A673 (cell line): Measurements from ENCODE around the gene RALBP1. TPM values are rescaled to one million over a fixed set of nuclear protein-coding genes. Genes with fewer than 3 reads are reported as not detected.

ENCODE experiments used
- BruUV-seq: library from RNA; stranded (reverse); fragments of 400-500 nt; replicated peaks from 2 replicates; lab custom pipeline; 2021; lab: Mats Ljungman, UMichigan
- CTCF ChIA-PET: fragments of 300-600 bp; sonication (Branson Sonifier 250); formaldehyde crosslinking; loops from one replicate; lab custom pipeline; 2022; ENCODE audit warnings: antibody characterized with exemption; lab: Charles Lee
- POLR2A ChIA-PET: fragments of 300-600 bp; sonication (Branson Sonifier 250); formaldehyde crosslinking; loops from one replicate; lab custom pipeline; 2022; ENCODE audit warnings: antibody characterized with exemption; ENCODE audit not compliant: low non-redundant PET; lab: Charles Lee
- DNase-seq: peaks from one replicate; pipeline ENCODE4 v3.0.0-alpha.2; 2015; ENCODE audit warnings: low spot score
- H3K27ac ChIP-seq: fragments of 200-600 bp; sonication (generic); 2 replicates; pipeline ENCODE4 v1.5.1; 2016; ENCODE audit warnings: mixed run types, low read depth, mild to moderate bottlenecking, mixed read lengths, antibody characterized with exemption, low read length; ENCODE audit not compliant: poor library complexity, severe bottlenecking
- H3K27me3 ChIP-seq: fragments of 200-600 bp; sonication (generic); replicated peaks from 2 replicates; pipeline ENCODE4 v1.6.1; 2017; ENCODE audit warnings: mixed run types, low read depth, mild to moderate bottlenecking, mixed read lengths, antibody characterized with exemption, low read length; ENCODE audit not compliant: insufficient read depth, poor library complexity
- H3K36me3 ChIP-seq: fragments of 200-600 bp; sonication (generic); 2 replicates; pipeline ENCODE4 v1.6.1; 2016; ENCODE audit warnings: mixed run types, mild to moderate bottlenecking, mixed read lengths, antibody characterized with exemption, low read length; ENCODE audit not compliant: insufficient read depth, poor library complexity, severe bottlenecking
- H3K4me1 ChIP-seq: fragments of 200-600 bp; sonication (generic); 2 replicates; pipeline ENCODE4 v1.6.1; 2017; ENCODE audit warnings: mixed run types, mild to moderate bottlenecking, mixed read lengths, antibody characterized with exemption, low read length; ENCODE audit not compliant: insufficient read depth, poor library complexity, severe bottlenecking
- H3K4me3 ChIP-seq: fragments of 200-600 bp; sonication (generic); 2 replicates; pipeline ENCODE4 v1.5.1; 2016; ENCODE audit warnings: low read depth, mixed run types, mild to moderate bottlenecking, mixed read lengths, low read length; ENCODE audit not compliant: poor library complexity, severe bottlenecking
- H3K9me3 ChIP-seq: fragments of 200-600 bp; sonication (generic); 2 replicates; pipeline ENCODE4 v1.6.1; 2016; ENCODE audit warnings: mixed run types, low read depth, mild to moderate bottlenecking, mixed read lengths, antibody characterized with exemption, low read length; ENCODE audit not compliant: poor library complexity, severe bottlenecking
- EZH2 ChIP-seq: fragments of 200-600 bp; sonication (generic); IDR thresholded peaks from 2 replicates; pipeline ENCODE4 v1.6.1; 2017; ENCODE audit warnings: borderline replicate concordance, low read depth, mild to moderate bottlenecking, mixed read lengths, antibody characterized with exemption, low read length; ENCODE audit not compliant: poor library complexity, severe bottlenecking
- intact Hi-C: fragments of 100-400 bp; cut with micrococcal nuclease; formaldehyde crosslinking; loops from one replicate; pipeline ENCODE4 v1.10.0; 2022; ENCODE audit not compliant: unreplicated experiment
- total RNA-seq: library from RNA; stranded (reverse); gene quantifications from 2 replicates; pipeline ENCODE4 v1.2.3, GENCODE V29; 2021
- TF ChIP-seq, protein P1 (sequence below): fragments of 300-800, 200-600 bp; sonication (generic); conservative IDR thresholded peaks from 2 replicates; pipeline ENCODE4 v1.5.1; 2017; ENCODE audit warnings: low read depth, mild to moderate bottlenecking, antibody characterized with exemption, low read length, moderate library complexity, mixed read lengths

RALBP1 gene
- total RNA-seq, 1 experiment from 2014 or later = 53.5 TPM

DNA sequence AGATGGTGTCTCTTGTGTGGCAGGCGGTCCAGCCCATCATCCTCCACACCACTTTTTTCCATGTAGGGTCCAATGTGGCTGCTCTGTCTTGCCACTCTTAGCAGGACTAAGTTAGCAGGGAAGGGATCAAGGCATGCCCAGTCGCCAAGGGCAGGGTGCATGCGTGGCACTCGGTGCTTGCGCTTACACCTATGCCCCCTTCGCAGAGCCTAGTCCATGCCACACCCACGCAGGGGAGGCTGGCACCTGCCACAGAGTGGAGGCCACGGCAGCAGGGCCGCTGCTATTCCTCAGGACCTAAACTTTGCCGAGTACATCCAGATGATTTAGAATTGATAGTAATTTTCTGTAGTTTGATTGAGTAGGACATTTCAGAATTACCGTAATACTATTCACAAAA, 59.5 kb downstream of the RALBP1 start:
- ChIA-PET POLR2A (no interaction called here), CTCF (no interaction called here)
- no peak for TF ChIP-seq EZH2
- TF ChIP-seq, protein P1, sequence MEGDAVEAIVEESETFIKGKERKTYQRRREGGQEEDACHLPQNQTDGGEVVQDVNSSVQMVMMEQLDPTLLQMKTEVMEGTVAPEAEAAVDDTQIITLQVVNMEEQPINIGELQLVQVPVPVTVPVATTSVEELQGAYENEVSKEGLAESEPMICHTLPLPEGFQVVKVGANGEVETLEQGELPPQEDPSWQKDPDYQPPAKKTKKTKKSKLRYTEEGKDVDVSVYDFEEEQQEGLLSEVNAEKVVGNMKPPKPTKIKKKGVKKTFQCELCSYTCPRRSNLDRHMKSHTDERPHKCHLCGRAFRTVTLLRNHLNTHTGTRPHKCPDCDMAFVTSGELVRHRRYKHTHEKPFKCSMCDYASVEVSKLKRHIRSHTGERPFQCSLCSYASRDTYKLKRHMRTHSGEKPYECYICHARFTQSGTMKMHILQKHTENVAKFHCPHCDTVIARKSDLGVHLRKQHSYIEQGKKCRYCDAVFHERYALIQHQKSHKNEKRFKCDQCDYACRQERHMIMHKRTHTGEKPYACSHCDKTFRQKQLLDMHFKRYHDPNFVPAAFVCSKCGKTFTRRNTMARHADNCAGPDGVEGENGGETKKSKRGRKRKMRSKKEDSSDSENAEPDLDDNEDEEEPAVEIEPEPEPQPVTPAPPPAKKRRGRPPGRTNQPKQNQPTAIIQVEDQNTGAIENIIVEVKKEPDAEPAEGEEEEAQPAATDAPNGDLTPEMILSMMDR = no peak
- Histone ChIP-seq H3K36me3 (peaks cover 19% of the 10 kb centered on the region), H3K4me3 (no peak overlapping the region), H3K9me3 (no peaks in the 10 kb centered on the region), H3K4me1 (no peaks in the 10 kb centered on the region), H3K27ac (no peak overlapping the region), H3K27me3 (no peaks in the 10 kb centered on the region)
- intact Hi-C loops = no loop called here
- no peak for DNase-seq
- BruUV-seq = no TSS peak

DNA sequence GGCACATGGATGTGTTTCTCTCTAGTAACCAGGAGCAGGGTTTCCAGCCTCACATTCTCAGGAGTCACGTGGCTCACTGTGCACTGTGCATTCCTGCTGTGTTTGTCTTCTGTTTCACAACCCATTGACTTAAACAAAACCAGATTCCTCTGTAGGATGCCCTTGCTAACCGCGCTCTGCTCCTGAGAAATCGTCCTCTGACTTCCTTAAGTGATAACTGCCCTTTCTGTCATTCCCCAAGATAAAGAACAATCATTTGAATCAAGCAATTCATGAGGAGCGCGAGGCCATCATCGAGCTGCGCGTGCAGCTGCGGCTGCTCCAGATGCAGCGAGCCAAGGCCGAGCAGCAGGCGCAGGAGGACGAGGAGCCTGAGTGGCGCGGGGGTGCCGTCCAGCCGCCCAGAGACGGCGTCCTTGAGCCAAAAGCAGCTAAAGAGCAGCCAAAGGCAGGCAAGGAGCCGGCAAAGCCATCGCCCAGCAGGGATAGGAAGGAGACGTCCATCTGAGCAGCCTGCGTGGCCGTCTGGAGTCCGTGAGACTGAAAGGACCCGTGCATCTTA, 60.2 kb downstream of the RALBP1 start:
- intact Hi-C loops = no loop called here
- BruUV-seq = no TSS peak
- peaks cover 19% of the 10 kb centered on the region for H3K36me3 ChIP-seq

DNA sequence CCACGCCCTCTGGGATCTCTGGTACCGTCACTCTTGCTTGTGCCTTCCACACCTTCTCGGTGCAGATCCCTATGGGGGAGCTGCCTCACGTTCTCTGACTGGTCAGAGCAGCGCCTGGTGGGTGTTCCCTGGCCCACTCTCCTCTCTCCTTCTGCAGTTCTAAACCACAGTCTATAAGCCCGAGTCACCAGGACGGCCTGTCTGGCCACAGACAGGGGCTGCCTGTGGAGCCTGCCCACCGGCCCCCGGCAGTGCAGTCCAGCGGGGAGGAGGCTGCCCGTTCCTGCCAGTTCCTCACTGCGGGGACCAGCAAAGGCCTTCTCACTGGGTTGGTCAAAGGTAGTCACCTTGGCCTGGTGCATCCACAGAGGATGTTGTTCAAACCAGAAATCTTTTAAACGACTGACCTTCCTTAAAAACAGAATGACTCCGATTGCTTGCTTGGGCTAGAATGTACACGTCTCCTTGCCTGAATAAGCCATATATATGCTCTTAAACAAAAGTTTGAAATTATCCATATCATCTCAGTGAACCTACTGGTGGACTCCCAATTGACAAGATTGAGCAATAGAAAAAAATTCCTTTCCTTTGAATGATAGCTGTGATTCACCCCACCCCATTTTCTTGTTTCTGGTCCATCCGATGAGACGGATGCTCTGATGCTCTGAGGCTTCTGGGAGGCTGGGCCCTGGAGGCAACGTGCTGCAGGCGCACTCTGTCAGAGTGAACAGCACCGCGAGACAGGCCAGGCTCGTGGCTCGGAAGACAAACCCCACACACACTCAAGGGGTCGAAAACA, 61.2 kb downstream of the RALBP1 start:
- Histone ChIP-seq H3K9me3 (no peaks in the 10 kb centered on the region), H3K36me3 (peaks cover 19% of the 10 kb centered on the region), H3K4me3 (no peak overlapping the region), H3K27ac (no peak overlapping the region), H3K27me3 (no peaks in the 10 kb centered on the region), H3K4me1 (no peaks in the 10 kb centered on the region)
- no peak for TF ChIP-seq EZH2
- TF ChIP-seq, protein P1 = no peak
- intact Hi-C loops = no loop called here
- CTCF ChIA-PET = interaction anchor here (0.5 kb wide), 1 partner anchor 30 kb away, joined by 4 read pairs; no protein-coding TSS in a partner anchor
- no peak for DNase-seq
- POLR2A ChIA-PET = no interaction called here
- TSS peak; percentile 56 for BruUV-seq

More for the DNA sequence above, 60.2 kb downstream of the RALBP1 start:
- DNase-seq = peak; percentile 50
- H3K4me3 ChIP-seq = no peak overlapping the region
- H3K27ac ChIP-seq = no peak overlapping the region
- POLR2A ChIA-PET = no interaction called here
- H3K9me3 ChIP-seq = no peaks in the 10 kb centered on the region
- CTCF ChIA-PET = no interaction called here
- no peaks in the 10 kb centered on the region for H3K4me1 ChIP-seq
- TF ChIP-seq EZH2 = no peak
- TF ChIP-seq, protein P1 = no peak
- H3K27me3 ChIP-seq = no peaks in the 10 kb centered on the region
